ENCODE data around the gene SULT1A1. TPM values are rescaled to one million over a fixed set of nuclear protein-coding genes. Genes with fewer than 3 reads are reported as not detected.

SULT1A1 gene
- total RNA-seq, 1 donor from 2014 or later = 50.2 TPM

DNA sequence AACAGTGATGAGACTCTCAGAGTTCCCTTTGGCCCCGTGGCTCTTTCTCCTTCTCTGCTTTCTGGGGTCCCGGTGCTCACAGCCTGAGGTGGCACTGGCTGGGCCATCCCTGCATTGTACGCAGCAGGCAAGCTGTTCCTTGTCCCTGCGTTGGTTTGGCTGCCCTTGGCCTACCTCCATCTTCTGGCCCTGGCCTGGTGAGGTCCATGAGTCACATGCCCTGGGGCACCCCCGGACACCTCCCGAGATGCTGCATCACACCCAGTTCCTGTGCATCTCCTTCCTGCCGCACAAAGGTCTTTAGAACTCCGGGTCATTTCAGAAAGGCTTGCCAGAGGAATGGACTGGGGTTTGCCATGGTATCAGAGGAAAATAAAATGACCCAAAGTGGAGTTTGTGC lies 22.5 kb downstream of the SULT1A1 start:
- peaks cover 98% of the 10 kb centered on the region for H3K36me3 ChIP-seq
- DNase-seq (no peak), ATAC-seq (no peak)
- TF ChIP-seq, protein P1, sequence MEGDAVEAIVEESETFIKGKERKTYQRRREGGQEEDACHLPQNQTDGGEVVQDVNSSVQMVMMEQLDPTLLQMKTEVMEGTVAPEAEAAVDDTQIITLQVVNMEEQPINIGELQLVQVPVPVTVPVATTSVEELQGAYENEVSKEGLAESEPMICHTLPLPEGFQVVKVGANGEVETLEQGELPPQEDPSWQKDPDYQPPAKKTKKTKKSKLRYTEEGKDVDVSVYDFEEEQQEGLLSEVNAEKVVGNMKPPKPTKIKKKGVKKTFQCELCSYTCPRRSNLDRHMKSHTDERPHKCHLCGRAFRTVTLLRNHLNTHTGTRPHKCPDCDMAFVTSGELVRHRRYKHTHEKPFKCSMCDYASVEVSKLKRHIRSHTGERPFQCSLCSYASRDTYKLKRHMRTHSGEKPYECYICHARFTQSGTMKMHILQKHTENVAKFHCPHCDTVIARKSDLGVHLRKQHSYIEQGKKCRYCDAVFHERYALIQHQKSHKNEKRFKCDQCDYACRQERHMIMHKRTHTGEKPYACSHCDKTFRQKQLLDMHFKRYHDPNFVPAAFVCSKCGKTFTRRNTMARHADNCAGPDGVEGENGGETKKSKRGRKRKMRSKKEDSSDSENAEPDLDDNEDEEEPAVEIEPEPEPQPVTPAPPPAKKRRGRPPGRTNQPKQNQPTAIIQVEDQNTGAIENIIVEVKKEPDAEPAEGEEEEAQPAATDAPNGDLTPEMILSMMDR (IDR thresholded peaks at IDR 0.05) = no peak
- no peak overlapping the region for H3K4me3 ChIP-seq
- H3K27ac ChIP-seq = no peak overlapping the region
- intact Hi-C loops (cut with DNase I) = no loop called here
- no peaks in the 10 kb centered on the region for H3K4me1 ChIP-seq
- H3K27me3 ChIP-seq (ENCODE audit: low read depth) = no peaks in the 10 kb centered on the region
- H3K9me3 ChIP-seq = no peaks in the 10 kb centered on the region

DNA sequence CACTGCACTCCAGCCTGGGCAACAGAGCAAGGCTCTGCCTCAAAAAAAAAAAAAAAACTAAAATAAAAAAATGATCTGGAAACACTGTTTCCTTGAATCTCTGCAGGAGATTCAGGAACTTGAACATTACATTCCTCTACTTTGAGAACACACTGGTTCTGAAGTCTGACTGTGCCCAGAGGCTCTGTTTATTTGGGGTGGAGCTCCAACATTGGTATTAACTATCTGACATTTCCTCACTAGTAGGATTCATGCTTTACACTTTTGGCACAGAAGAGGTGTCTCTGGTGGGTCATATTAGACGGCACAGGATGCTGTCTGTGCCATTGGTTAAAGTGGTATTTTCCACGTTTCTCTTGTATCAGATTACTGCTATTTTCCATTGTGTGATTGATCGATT lies 23.4 kb downstream of the SULT1A1 start:
- no peak overlapping the region for H3K4me3 ChIP-seq
- no peaks in the 10 kb centered on the region for H3K27me3 ChIP-seq (ENCODE audit: low read depth)
- no peak for DNase-seq
- H3K9me3 ChIP-seq = no peaks in the 10 kb centered on the region
- H3K4me1 ChIP-seq = no peaks in the 10 kb centered on the region
- TF ChIP-seq, protein P1 (IDR thresholded peaks at IDR 0.05) = no peak
- no peak overlapping the region for H3K27ac ChIP-seq
- intact Hi-C loops (cut with DNase I) = no loop called here
- peaks cover 98% of the 10 kb centered on the region for H3K36me3 ChIP-seq
- no peak for ATAC-seq

DNA sequence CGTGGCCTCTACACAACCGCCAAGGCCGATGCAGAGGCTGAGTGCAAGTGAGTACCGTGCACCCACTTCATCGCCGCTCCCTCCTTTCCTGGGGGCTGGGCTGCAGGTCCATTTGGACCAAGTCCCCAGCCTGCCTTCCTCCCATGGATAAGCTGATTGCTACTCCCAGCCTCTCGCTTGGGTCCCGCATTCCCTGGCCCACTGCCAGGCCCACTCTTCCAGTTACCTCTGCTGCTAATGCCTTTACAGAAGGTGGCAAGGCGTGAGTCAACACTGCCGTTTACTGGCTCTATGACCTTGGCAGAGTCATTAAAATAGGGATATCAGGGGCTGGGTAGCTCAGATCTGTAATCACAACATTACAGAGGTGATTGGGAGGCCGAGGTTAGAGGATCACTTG lies 24.2 kb downstream of the SULT1A1 start:
- Histone ChIP-seq H3K36me3 (peaks cover 98% of the 10 kb centered on the region), H3K9me3 (no peaks in the 10 kb centered on the region), H3K27ac (no peak overlapping the region), H3K27me3 (ENCODE audit: low read depth) (no peaks in the 10 kb centered on the region), H3K4me3 (no peak overlapping the region), H3K4me1 (no peaks in the 10 kb centered on the region)
- TF ChIP-seq, protein P1 (IDR thresholded peaks at IDR 0.05) = no peak
- DNase-seq (peak; percentile 67), ATAC-seq (peak in 1 of 2 donors; percentile 64)
- intact Hi-C loops (cut with DNase I) = no loop called here

DNA sequence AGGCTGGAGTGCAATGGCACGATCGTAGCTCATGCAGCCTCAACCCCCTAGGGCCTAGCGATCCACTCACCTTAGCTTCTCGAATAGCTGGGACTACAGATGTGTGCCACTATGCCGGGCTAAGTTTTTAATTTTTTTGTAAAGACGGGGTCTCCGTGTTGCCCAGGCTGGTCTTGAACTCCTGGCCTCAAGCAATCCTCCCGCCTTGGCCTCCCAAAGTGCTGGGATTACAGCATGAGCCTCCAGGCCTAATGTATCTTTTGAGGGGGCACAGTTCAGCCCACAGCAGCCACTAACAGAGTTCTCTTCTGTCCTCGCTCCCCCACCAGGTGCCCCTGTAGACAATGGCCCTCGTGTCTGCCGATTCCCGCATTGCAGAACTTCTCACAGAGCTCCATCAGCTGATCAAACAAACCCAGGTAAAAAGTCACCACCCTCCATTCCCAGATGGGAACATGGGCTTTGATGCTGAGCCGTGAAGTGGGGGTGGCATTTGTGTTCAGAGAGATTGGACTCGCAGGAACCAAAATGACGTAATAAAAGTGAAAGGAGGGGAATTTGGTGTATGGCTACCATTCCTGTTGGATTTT lies 29.0 kb downstream of the SULT1A1 start:
- H3K27ac ChIP-seq = no peak overlapping the region
- no peaks in the 10 kb centered on the region for H3K4me1 ChIP-seq
- DNase-seq (peak; percentile 2), ATAC-seq (no peak)
- TF ChIP-seq, protein P1 (IDR thresholded peaks at IDR 0.05) = no peak
- no peak overlapping the region for H3K4me3 ChIP-seq
- H3K36me3 ChIP-seq = peaks cover 57% of the 10 kb centered on the region
- intact Hi-C loops (cut with DNase I) = no loop called here
- H3K9me3 ChIP-seq = no peaks in the 10 kb centered on the region
- no peaks in the 10 kb centered on the region for H3K27me3 ChIP-seq (ENCODE audit: low read depth)

DNA sequence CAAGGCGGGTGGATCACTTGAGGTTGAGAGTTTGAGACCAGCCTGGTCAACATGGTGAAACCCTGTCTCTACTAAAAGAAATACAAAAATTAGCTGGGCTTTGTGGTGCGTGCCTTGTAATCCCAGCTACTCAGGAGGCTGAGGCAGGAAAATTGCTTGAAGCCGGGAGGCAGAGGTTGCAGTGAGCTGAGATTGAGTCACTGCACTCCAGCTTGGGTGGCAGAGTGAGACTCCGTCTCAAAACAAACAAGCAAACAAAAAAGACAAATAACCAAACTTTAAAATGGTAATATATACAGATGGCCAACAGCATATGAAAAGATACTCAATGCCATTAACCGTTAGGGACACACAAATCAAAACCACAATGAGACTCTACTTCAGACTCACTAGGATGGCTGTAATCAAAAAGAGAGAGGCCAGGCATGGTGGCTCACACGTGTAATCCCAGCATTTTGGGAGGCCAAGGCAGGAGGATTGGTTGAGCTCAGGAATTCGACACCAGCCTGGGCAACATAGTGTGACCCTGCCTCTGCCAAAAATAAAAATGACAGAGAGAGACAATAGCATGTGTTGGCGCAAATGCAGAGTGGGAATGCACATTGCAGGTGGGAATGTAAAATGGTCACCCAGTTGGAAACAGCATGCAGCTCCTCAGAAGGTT lies 34.3 kb downstream of the SULT1A1 start:
- no peak overlapping the region for H3K4me3 ChIP-seq
- no peak for ATAC-seq
- TF ChIP-seq, protein P1 (IDR thresholded peaks at IDR 0.05) = no peak
- H3K27me3 ChIP-seq (ENCODE audit: low read depth) = no peaks in the 10 kb centered on the region
- H3K36me3 ChIP-seq = peaks cover 6% of the 10 kb centered on the region
- peaks cover 27% of the 10 kb centered on the region for H3K4me1 ChIP-seq
- no peak overlapping the region for H3K27ac ChIP-seq
- H3K9me3 ChIP-seq = no peaks in the 10 kb centered on the region
- DNase-seq = no peak
- intact Hi-C loops (cut with DNase I) = no loop called here

All from lower lobe of right lung (tissue), 2 donors.